ENCODE measurements around the gene ARAP2.

GRCh38 chr4:36269533-36270173 is 25.3 kb upstream of the ARAP2 start:
- TF ChIP-seq CTCF (IDR thresholded peaks at IDR 0.05), result no peak
- no peak for TF ChIP-seq POLR2A (IDR thresholded peaks at IDR 0.05)
